Neural progenitor cell (in vitro differentiated cells): ENCODE measurements around the gene CASK. TPM values are rescaled to one million over a fixed set of nuclear protein-coding genes. Genes with fewer than 3 reads are reported as not detected.
"Not testable (repeated sequence)": the region's sequence is repeated elsewhere in the genome, so short reads cannot be mapped to it uniquely, and the experiment has no call there.

Source experiments
- DNase-seq: peaks from one replicate; pipeline ENCODE4 v3.0.0-alpha.2; 2016; ENCODE audit warnings: low spot score
- H2AFZ ChIP-seq: fragments of 200-600 bp; sonication (generic); replicated peaks from 2 replicates; pipeline ENCODE4 v1.6.1; 2016; ENCODE audit warnings: antibody characterized with exemption
- H3F3A ChIP-seq: fragments of 200-600 bp; sonication (generic); 2 replicates; pipeline ENCODE4 v1.6.1; 2016; ENCODE audit warnings: antibody characterized with exemption, low read depth
- H3K27ac ChIP-seq: fragments of 200-600 bp; sonication (generic); 2 replicates; pipeline ENCODE4 v1.5.1; 2016; ENCODE audit warnings: mild to moderate bottlenecking
- H3K27me3 ChIP-seq: fragments of 200-600 bp; sonication (generic); 2 replicates; pipeline ENCODE4 v1.6.1; 2016; ENCODE audit warnings: mild to moderate bottlenecking, moderate library complexity
- H3K36me3 ChIP-seq: fragments of 200-600 bp; sonication (generic); 2 replicates; pipeline ENCODE4 v1.5.1; 2016
- H3K4me1 ChIP-seq: fragments of 200-600 bp; sonication (generic); 2 replicates; pipeline ENCODE4 v1.6.1; 2016; ENCODE audit warnings: mixed run types
- H3K4me2 ChIP-seq: fragments of 200-600 bp; sonication (generic); 2 replicates; pipeline ENCODE4 v1.6.1; 2016
- H3K4me3 ChIP-seq: fragments of 200-600 bp; sonication (generic); 2 replicates; pipeline ENCODE4 v1.5.1; 2016
- H3K79me2 ChIP-seq: fragments of 200-600 bp; sonication (generic); 2 replicates; pipeline ENCODE4 v1.6.1; 2016; ENCODE audit warnings: low read depth
- H3K9ac ChIP-seq: fragments of 200-600 bp; sonication (generic); 2 replicates; pipeline ENCODE4 v1.6.1; 2016
- H3K9me3 ChIP-seq: fragments of 200-600 bp; sonication (generic); 2 replicates; pipeline ENCODE4 v1.5.1; 2016; ENCODE audit warnings: low read depth
- H4K20me1 ChIP-seq: fragments of 200-600 bp; sonication (generic); 2 replicates; pipeline ENCODE4 v1.6.1; 2016; ENCODE audit warnings: low read depth
- H3K27ac Mint-ChIP-seq: 3 replicates; pipeline ENCODE4 v1.8.0; 2021; ENCODE audit warnings: mixed read lengths
- H3K27me3 Mint-ChIP-seq: 2 replicates; pipeline ENCODE4 v1.8.0; 2022; ENCODE audit warnings: low read depth, mild to moderate bottlenecking, inconsistent platforms, moderate library complexity, mixed read lengths; ENCODE audit not compliant: insufficient read depth
- H3K36me3 Mint-ChIP-seq: 3 replicates; pipeline ENCODE4 v1.8.0; 2021; ENCODE audit warnings: mixed read lengths
- H3K4me1 Mint-ChIP-seq: 3 replicates; pipeline ENCODE4 v1.8.0; 2021; ENCODE audit warnings: mixed read lengths
- H3K4me3 Mint-ChIP-seq: 3 replicates; pipeline ENCODE4 v1.8.0; 2021; ENCODE audit warnings: mild to moderate bottlenecking, moderate library complexity, mixed read lengths
- H3K9me3 Mint-ChIP-seq: 3 replicates; pipeline ENCODE4 v1.8.0; 2020; ENCODE audit warnings: mixed read lengths
- EZH2 ChIP-seq: fragments of 200-600 bp; sonication (generic); IDR thresholded peaks from 2 replicates; pipeline ENCODE4 v1.6.1; 2017; ENCODE audit warnings: antibody characterized with exemption, mild to moderate bottlenecking, moderate library complexity
- EZH2phosphoT487 ChIP-seq: fragments of 200-600 bp; sonication (generic); IDR thresholded peaks from 2 replicates; pipeline ENCODE4 v1.6.1; 2017; ENCODE audit warnings: antibody characterized with exemption
- total RNA-seq: library from RNA; depleted of rRNA; stranded (reverse); fragments of >200 nt; gene quantifications from 2 replicates; pipeline ENCODE4 v1.2.3, GENCODE V29; 2015; ENCODE audit warnings: low replicate concordance
- TF ChIP-seq, protein P1 (sequence below): fragments of 200-600 bp; sonication (generic); IDR thresholded peaks from 2 replicates; pipeline ENCODE4 v1.5.1; 2017; ENCODE audit warnings: antibody characterized with exemption, mild to moderate bottlenecking

CASK gene
- total RNA-seq, 1 donor from 2014 or later: 85.4 TPM

DNA sequence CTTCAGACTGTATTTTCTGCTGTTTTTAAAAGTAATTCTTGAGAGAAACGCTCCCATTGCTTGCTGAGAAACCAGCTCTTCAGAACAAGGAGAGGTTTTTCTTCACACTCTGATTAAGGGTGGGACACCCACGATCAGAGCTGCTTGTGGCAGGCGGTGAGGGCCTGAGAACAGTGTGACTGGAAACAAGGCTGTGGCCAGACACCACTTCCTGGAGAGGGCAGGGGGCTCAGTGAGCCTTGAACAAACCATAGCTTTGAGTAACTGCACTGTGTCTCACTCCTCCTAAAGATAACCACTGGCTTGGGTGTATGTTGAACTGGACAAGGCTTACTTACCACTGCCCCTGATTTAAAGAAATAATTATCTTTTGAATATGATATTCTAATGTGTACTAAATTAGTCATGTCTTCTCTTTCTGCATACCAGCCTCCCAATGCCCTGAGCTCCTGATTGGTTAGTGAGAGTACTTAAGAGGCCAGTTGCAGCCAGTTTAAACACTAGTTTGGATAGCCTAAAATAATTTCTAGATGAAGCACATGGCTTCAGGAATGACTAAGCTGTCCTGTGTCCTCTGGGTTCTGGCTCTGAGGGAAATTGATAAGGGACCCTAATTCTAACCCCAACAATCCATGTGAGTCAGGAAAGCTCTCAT, 203.1 kb downstream of the CASK start:
- Mint-ChIP-seq H3K4me3 (no peak overlapping the region), H3K27me3 (no peaks in the 10 kb centered on the region), H3K4me1 (peaks cover 15% of the 10 kb centered on the region), H3K27ac (no peak overlapping the region), H3K36me3 (peaks cover 7% of the 10 kb centered on the region), H3K9me3 (peaks cover 9% of the 10 kb centered on the region)
- Histone ChIP-seq H3K79me2 (no peaks in the 10 kb centered on the region), H3K9ac (no peak overlapping the region), H3K36me3 (no peaks in the 10 kb centered on the region), H3K4me1 (peaks cover 28% of the 10 kb centered on the region), H3K4me2 (no peak overlapping the region), H3K4me3 (no peak overlapping the region), H3K9me3 (no peaks in the 10 kb centered on the region), H3K27ac (peak overlapping the region; percentile 62), H3F3A (peaks cover 21% of the 10 kb centered on the region), H2AFZ (no peak overlapping the region), H3K27me3 (no peaks in the 10 kb centered on the region), H4K20me1 (no peaks in the 10 kb centered on the region)
- TF ChIP-seq EZH2phosphoT487 (no peak), EZH2 (no peak)
- TF ChIP-seq, protein P1, sequence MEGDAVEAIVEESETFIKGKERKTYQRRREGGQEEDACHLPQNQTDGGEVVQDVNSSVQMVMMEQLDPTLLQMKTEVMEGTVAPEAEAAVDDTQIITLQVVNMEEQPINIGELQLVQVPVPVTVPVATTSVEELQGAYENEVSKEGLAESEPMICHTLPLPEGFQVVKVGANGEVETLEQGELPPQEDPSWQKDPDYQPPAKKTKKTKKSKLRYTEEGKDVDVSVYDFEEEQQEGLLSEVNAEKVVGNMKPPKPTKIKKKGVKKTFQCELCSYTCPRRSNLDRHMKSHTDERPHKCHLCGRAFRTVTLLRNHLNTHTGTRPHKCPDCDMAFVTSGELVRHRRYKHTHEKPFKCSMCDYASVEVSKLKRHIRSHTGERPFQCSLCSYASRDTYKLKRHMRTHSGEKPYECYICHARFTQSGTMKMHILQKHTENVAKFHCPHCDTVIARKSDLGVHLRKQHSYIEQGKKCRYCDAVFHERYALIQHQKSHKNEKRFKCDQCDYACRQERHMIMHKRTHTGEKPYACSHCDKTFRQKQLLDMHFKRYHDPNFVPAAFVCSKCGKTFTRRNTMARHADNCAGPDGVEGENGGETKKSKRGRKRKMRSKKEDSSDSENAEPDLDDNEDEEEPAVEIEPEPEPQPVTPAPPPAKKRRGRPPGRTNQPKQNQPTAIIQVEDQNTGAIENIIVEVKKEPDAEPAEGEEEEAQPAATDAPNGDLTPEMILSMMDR: no peak
- no peak for DNase-seq

DNA sequence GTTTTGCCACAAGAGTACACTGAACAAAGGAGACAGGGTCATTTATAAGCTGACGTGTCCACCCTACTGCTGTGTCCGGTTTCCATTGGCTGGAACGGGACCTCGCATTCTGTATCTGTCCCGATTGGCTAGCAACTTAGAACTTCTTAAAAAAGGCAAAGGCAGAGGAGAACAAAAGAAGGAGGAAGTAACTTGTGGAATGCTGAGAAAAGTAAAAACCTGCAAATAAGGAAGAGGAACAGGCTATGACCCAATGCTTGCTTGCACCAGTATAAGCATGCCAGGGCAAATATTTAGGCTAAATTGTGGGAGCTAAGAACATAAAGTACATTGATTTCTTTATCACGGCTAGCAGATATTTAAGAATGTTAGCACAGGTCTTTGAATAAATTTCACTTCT, 203.7 kb downstream of the CASK start:
- Histone ChIP-seq H3K27ac (peak overlapping the region; percentile 62), H3K4me2 (peak overlapping the region; percentile 17), H3K4me1 (peaks cover 28% of the 10 kb centered on the region), H3F3A (peaks cover 21% of the 10 kb centered on the region)
- H2AFZ ChIP-seq, H3K9me3 ChIP-seq, H3K79me2 ChIP-seq, DNase-seq, H3K36me3 ChIP-seq, H3K4me3 Mint-ChIP-seq, H3K27ac Mint-ChIP-seq, H3K9me3 Mint-ChIP-seq, H3K27me3 Mint-ChIP-seq, H3K9ac ChIP-seq, H4K20me1 ChIP-seq, H3K27me3 ChIP-seq, H3K36me3 Mint-ChIP-seq, H3K4me3 ChIP-seq: not testable (repeated sequence)
- peaks cover 15% of the 10 kb centered on the region for H3K4me1 Mint-ChIP-seq

DNA sequence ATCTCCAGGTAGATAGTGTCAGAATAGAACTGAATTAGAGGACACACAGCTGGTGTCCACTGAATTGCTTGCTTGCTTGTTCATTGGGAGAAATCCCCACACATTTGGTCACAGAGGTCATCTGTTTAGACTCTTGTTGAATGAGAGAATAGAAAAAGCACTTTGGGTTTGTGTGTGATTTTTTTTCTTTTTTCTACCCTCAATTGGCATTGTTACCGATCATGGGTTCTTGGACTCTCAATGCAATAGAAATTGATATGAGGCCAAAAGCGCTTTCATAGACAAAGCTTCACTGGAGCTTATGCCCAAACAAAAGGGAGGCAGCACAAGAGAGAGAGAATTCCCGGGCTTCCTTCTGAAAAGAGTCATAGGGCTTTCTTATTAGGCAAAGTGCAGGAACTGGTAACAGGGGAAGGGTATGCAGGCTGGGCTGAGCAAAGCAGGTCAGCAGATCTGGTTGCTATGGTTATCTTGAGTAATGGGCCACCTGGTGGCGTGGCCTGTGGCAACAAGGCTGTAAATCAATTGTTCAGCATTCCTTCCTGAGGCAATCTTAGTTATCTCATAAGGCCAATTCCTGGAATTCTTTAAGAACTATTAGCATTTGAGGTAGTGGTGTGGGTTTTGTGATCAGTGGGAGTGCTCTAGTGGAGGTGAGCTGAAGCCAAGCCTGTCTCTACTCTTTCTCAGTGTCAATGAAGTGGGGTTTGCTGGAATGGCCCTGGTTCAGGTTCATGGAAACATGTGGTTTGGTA, 204.7 kb downstream of the CASK start:
- TF ChIP-seq EZH2phosphoT487 (no peak), EZH2 (no peak)
- TF ChIP-seq, protein P1: peak; percentile 43
- Histone ChIP-seq H3K27ac (peak overlapping the region; percentile 62), H3K9ac (no peak overlapping the region), H4K20me1 (no peaks in the 10 kb centered on the region), H3K9me3 (no peaks in the 10 kb centered on the region), H3K4me2 (peak overlapping the region; percentile 17), H3K4me1 (peaks cover 30% of the 10 kb centered on the region), H3K36me3 (no peaks in the 10 kb centered on the region), H3K4me3 (peak overlapping the region; percentile 3), H3F3A (peaks cover 21% of the 10 kb centered on the region), H3K27me3 (no peaks in the 10 kb centered on the region), H2AFZ (no peak overlapping the region), H3K79me2 (no peaks in the 10 kb centered on the region)
- peak; percentile 83 for DNase-seq
- peaks cover 7% of the 10 kb centered on the region for H3K36me3 Mint-ChIP-seq
- H3K27me3 Mint-ChIP-seq: no peaks in the 10 kb centered on the region
- peak overlapping the region; percentile 95 for H3K27ac Mint-ChIP-seq
- H3K4me1 Mint-ChIP-seq: peaks cover 15% of the 10 kb centered on the region
- peaks cover 9% of the 10 kb centered on the region for H3K9me3 Mint-ChIP-seq
- no peak overlapping the region for H3K4me3 Mint-ChIP-seq
